ENCODE results near the gene NHSL2. TPM values are rescaled to one million over a fixed set of nuclear protein-coding genes. Genes with fewer than 3 reads are reported as not detected.

NHSL2 gene
- total RNA-seq, 1 experiment from 2014 or later: 0.07 TPM

GRCh38 chrX:72131317-72132294 is 221.0 kb downstream of the NHSL2 start, which contains the start of gene RTL5:
Gene RTL5, minus strand, starts transcription at chrX:72131915.
- ChIA-PET POLR2A (ENCODE audit: unreplicated experiment) (interaction anchor here (0.7 kb wide), 2 partner anchors 21 to 639 kb away, joined by 3 to 8 read pairs; no protein-coding TSS in a partner anchor), CTCF (interaction anchor here (0.7 kb wide), 2 partner anchors 9 to 113 kb away, joined by 3 read pairs; no protein-coding TSS in a partner anchor)
- H3K9me3 ChIP-seq (ENCODE audit: low read length): no peaks in the 10 kb centered on the region
- no peaks in the 10 kb centered on the region; the same call in 1 of the 2 replicates for H3K4me1 ChIP-seq (ENCODE audit: insufficient read depth, low read length)
- no peaks in the 10 kb centered on the region for H3K79me2 ChIP-seq (ENCODE audit: low read length)
- no peak within 1 kb of the TSS for H3K9ac ChIP-seq (ENCODE audit: low read length)
- no peak within 1 kb of the TSS for H3K27ac ChIP-seq (ENCODE audit: low read length)
- H3K36me3 ChIP-seq (ENCODE audit: low read depth, low read length): no peaks in the 10 kb centered on the region
- intact Hi-C loops (cut with micrococcal nuclease): no loop called here
- H3K9me2 ChIP-seq (replicated peaks; ENCODE audit: low read length): no peaks in the 10 kb centered on the region
- H4K20me1 ChIP-seq (ENCODE audit: low read length): no peaks in the 10 kb centered on the region
- H3K4me2 ChIP-seq (ENCODE audit: low read length): peak within 1 kb of the TSS; percentile 82
- DNase-seq (peak; percentile 66), ATAC-seq (peak; percentile 93)
- TF ChIP-seq EZH2 (IDR thresholded peaks at IDR 0.05; ENCODE audit: low read length, unreplicated experiment) (no peak), CTCF (conservative IDR thresholded peaks at IDR 0.05; ENCODE audit: low read depth, low read length) (no peak), EZH2phosphoT487 (IDR thresholded peaks at IDR 0.05; ENCODE audit: borderline replicate concordance, low read length) (no peak)
- H3K27me3 ChIP-seq (ENCODE audit: low read length): peaks cover 12% of the 10 kb centered on the region
- BruUV-seq (replicated peaks): no TSS peak
- peak within 1 kb of the TSS; percentile 73 for H2AFZ ChIP-seq (ENCODE audit: low read length)
- no peaks in the 10 kb centered on the region for H3F3A ChIP-seq (ENCODE audit: low read length, unreplicated experiment)
- H3K4me3 ChIP-seq (ENCODE audit: low read length): peak within 1 kb of the TSS; percentile 60

GRCh38 chrX:72132456-72132855 is 221.8 kb downstream of the NHSL2 start:
- Histone ChIP-seq H4K20me1 (ENCODE audit: low read length) (no peaks in the 10 kb centered on the region), H3K4me1 (ENCODE audit: insufficient read depth, low read length) (no peaks in the 10 kb centered on the region; the same call in 1 of the 2 replicates), H3K27me3 (ENCODE audit: low read length) (peaks cover 12% of the 10 kb centered on the region), H3K36me3 (ENCODE audit: low read depth, low read length) (no peaks in the 10 kb centered on the region), H3K9me2 (replicated peaks; ENCODE audit: low read length) (no peaks in the 10 kb centered on the region), H3K9me3 (ENCODE audit: low read length) (no peaks in the 10 kb centered on the region), H3F3A (ENCODE audit: low read length, unreplicated experiment) (no peaks in the 10 kb centered on the region), H3K9ac (ENCODE audit: low read length) (no peak overlapping the region), H2AFZ (ENCODE audit: low read length) (peak overlapping the region; percentile 73), H3K79me2 (ENCODE audit: low read length) (no peaks in the 10 kb centered on the region), H3K27ac (ENCODE audit: low read length) (no peak overlapping the region), H3K4me3 (ENCODE audit: low read length) (peak overlapping the region; percentile 60; the same call in 1 of the 2 replicates), H3K4me2 (ENCODE audit: low read length) (peak overlapping the region; percentile 82)
- intact Hi-C loops (cut with micrococcal nuclease): no loop called here
- ChIA-PET CTCF (no interaction called here), POLR2A (ENCODE audit: unreplicated experiment) (no interaction called here)
- no TSS peak for BruUV-seq (replicated peaks)
- no peak for ATAC-seq
- no peak for TF ChIP-seq CTCF (conservative IDR thresholded peaks at IDR 0.05; ENCODE audit: low read depth, low read length)
- TF ChIP-seq EZH2 (IDR thresholded peaks at IDR 0.05; ENCODE audit: low read length, unreplicated experiment): no peak
- no peak for TF ChIP-seq EZH2phosphoT487 (IDR thresholded peaks at IDR 0.05; ENCODE audit: borderline replicate concordance, low read length)
- no peak for DNase-seq
